OCI-LY3 (cell line): ENCODE data around the gene USP10.

Source experiments
- EZH2phosphoT487 ChIP-seq: fragments of 200-600 bp; shearing (Covaris generic); IDR thresholded peaks from 2 replicates; pipeline ENCODE4 v1.6.1; 2018; ENCODE audit warnings: antibody characterized with exemption, mixed run types, low read depth
- TF ChIP-seq, protein P1 (sequence below): fragments of 200-600, 300-600 bp; sonication (generic); IDR thresholded peaks from 2 replicates; pipeline ENCODE4 v1.5.1; 2014; ENCODE audit warnings: antibody characterized with exemption, low read length, low read depth

DNA sequence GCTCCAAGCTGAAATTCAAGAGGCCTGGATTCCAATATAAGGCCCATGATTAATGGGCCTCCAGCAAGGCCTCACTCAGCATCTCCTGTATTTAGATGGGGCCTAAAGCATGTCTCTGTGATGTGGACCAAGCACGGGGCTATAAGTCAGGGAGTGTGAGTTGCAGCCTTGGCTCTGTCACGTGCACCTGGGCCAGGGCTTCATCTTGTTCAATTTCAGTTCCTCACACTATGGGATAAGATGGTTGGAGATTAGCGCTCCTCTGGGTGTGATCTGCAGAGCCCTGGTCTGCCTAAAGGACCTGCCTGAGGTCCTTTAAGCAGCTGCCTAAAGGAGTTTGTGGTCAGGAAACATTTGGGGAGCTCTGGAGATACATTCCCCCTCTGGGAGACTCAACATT, 26.2 kb upstream of the USP10 start:
- TF ChIP-seq, protein P1, sequence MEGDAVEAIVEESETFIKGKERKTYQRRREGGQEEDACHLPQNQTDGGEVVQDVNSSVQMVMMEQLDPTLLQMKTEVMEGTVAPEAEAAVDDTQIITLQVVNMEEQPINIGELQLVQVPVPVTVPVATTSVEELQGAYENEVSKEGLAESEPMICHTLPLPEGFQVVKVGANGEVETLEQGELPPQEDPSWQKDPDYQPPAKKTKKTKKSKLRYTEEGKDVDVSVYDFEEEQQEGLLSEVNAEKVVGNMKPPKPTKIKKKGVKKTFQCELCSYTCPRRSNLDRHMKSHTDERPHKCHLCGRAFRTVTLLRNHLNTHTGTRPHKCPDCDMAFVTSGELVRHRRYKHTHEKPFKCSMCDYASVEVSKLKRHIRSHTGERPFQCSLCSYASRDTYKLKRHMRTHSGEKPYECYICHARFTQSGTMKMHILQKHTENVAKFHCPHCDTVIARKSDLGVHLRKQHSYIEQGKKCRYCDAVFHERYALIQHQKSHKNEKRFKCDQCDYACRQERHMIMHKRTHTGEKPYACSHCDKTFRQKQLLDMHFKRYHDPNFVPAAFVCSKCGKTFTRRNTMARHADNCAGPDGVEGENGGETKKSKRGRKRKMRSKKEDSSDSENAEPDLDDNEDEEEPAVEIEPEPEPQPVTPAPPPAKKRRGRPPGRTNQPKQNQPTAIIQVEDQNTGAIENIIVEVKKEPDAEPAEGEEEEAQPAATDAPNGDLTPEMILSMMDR: no peak
- TF ChIP-seq EZH2phosphoT487: no peak
